DMS153 (cell line): ENCODE measurements around the gene RTL1.
A peak's percentile ranks its signal among the peaks of the same experiment; 100 is the strongest.

Source experiments
- DNase-seq: peaks from one replicate; lab custom pipeline; 2025; lab: John Stamatoyannopoulos, UW

Gene RTL1

DNA sequence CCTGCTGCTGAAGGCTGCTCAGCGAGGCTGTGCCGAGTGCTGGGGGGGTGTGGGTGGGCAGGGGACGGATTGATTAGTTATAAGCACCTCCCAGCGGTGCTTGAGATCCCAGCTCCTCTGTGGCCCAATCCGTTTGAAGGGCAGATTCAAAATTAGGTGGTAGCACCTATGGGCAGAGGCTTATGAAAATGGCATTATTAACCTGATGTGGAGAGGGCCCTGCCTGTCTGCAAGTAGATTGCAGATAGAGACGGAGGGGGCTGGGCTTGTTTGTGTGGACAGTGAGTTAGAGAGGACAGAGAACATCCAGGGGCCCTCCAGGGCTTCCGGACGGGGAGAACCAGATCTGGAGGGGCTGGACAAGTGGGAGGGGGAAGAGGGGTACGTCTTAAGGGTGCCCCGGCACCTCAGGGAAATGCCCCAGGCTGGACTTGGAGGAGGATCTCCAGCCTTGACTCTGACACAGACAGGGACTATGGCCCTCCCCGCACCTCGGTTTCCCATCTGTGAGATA is at the start of gene RTL1:
TSS of gene RTL1 (minus strand) at position 51 of the 514 bp plus-strand sequence. CDS start 18,934 bp downstream, outside the sequence.
- DNase-seq, result no peak

DNA sequence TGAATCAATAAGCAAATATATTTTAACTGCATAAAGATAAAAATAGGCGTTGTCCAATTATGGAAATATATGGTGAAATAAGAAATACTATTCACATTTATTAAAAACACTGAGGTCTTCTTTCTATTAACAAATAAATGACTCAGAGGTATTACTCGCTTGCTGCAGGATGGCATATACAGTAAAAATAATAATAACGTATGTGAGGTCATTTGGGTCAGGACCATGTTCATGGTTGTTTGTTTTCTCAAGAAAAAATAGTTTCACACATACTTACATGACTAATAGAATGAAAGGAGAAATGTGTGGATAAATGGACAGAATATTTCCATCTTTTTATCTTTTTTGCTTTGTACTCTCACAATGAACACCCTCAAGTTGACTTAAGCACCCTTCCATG is 46.5 kb upstream of the RTL1 start:
- DNase-seq, result no peak

DNA sequence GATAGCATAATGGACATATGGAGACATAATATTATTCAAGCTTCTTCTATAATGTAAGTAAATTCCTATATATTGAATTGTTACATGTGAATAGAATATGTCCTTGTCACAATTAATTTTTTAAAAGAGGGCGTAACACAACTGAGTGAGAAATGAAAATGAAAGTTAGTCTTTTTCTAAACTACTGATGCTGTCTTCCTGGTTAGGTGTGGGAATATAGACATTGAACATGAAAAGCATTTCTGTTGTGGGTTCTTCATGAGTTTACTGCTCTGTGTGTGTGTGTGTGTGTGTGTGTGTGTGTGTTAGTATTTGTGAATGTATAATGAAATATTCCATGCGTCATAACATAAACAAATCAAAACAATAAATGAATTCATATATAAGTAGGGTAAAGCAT is 40.5 kb upstream of the RTL1 start:
- no peak for DNase-seq

DNA sequence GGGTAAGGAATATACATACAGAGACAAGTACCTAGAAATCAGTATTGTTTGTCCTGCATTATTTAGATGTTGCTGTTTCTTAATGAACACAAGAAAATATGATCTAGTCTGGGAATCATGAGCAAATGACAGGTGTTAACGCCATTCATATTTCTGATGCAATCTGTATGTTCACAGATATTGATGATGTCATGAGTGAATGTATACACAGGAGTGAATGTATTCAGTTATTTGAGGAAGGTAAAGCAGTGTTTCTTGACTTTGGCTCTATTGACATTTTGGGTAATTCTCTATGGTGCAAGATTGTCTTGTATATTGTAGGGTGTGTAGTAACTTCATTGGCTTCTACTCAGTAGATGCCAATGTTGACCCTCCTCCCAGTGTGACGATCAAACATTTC is 26.7 kb upstream of the RTL1 start:
- no peak for DNase-seq

DNA sequence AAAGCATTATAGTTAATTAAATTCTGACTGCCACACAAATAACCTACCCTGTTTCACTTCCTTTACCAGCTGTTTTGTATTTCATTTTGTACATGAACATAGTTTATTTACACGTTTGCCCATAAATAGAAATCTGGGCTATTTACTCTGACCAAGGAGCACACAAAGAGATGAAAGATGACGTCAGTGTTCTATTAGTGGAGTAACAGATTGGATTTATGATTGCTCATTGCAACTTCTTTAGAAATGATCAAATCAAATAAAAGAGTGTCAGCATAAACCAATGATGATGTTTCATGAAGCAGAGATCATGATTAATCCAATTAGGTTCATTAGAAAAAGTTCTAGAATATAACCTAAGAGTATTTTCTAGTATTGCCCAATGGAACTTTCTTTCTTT is 12.0 kb upstream of the RTL1 start:
- DNase-seq, result no peak

DNA sequence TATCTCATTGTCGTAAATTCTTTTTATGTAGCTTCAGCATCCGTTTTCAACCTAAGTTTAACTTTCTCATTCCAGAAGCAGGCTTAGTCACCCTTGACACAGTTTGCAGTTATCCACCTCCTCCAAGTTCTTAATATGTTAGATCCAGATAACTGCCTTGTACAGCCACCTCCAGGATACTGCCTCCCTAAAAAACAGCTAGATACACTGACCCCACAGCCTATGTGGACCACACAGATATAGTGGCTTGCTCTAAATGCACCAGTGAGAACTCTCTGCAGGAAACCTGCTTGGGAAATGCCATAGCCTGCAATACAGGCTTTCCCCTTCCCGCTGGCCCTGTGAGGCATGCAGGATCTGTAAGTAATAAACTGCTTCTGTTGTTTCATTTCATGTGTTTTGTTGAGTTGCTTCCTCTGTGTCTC is 11.1 kb upstream of the RTL1 start:
- no peak for DNase-seq

DNA sequence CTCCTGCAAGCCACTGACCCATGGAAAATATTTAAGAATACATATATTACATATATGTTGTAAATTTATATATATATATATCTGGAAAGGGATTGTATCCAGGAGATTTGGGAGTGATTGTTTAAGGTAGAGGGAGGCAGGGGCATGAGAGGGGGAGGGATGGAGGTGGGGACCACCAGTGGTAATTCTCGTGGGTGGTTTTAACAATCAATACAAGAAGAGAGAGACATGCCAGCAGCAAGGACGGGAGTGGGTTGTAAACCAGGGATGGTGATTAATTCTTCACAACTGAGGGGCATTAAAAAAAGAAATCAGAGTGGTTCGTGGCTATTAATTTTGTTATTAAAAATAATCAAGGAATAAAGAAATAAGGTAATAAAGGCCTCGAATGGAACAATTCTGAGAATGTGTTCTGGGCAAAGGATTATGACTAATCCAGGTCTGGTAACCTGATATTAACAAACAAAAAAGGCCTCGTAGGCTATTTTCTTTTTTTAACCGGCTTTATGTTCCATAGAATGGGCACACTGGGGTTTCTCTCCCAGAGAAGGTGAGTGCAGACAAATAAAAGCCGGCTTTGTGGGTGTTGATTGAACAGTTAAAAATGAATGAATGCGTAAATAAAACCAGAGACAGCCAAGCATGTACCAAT is 8.3 kb upstream of the RTL1 start:
- DNase-seq, result peak; percentile 14

DNA sequence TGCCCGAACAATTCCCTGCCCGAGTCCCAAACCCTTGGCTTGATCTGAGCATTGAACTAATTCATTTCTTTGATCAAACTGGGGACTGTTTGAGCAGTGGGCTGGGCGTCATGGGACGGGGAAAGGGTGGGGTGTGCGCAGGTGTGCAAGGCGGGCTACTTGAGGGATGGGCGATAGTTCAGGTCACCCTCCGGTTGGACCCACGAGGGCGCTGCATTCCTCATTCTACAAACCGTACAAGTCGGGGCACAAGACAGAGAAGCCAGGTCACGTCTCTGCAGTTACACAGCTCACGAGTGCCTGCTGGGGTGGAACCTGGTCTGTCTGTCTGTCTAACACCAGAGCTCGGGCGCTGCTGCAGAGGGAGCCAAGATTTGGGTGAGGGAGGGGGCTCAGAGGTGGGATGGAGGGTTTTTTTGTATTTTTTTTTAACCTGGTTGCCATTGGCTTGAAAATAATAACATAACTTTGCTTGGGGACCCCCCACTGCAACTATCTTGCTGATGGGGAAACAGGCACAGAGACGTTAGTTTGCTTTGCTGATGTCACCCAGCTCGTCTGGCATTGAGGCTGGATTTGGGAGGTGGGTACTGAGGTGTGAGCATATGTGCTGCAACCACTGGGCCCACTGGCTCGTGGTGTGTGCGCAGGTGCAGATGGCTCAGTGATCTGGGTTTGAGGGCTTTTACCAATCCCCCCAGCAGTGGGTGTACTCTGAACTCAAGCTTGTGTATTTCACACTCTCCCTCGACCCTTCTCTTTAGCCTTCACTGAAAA is 7.6 kb upstream of the RTL1 start:
- no peak for DNase-seq

DNA sequence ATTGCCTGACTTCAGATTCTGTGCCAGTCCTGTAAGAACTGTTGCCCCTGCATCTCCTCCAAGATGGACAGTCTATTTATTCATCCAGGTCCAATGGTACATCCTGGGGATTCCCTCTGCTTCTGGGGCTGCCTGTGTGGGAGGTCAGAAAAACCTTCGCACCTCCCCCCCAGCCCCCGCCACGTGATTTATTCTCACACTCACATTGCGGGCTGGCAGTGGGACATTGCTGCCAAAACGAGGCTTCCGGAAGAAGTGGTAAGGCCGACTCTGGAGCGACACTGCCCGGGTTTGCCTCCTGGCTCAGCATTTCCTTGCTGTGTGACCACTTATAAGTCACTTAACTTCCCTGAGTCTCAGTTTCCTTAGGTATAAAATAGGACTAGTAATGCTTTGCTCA is 5.9 kb upstream of the RTL1 start:
- DNase-seq, result no peak

DNA sequence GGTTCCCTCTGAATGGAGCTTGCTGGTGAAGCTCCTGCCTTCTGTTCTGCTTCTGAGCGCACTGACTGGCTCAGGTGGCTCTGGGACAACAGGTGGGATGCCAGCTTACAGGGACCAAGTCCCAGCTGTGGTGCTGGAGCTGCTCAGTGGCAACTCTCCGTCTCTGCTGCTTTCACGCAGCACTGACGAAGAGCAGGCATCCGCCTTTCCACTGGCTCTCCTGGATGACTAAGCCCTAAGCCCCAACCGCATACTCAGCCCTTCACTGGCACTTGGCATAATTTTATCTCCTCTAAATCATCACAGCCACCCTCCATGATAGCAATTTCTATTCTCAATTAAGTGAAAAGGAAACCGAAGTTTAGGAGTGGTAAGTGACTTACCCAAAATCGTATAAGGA is 3.7 kb upstream of the RTL1 start:
- DNase-seq, result no peak

DNA sequence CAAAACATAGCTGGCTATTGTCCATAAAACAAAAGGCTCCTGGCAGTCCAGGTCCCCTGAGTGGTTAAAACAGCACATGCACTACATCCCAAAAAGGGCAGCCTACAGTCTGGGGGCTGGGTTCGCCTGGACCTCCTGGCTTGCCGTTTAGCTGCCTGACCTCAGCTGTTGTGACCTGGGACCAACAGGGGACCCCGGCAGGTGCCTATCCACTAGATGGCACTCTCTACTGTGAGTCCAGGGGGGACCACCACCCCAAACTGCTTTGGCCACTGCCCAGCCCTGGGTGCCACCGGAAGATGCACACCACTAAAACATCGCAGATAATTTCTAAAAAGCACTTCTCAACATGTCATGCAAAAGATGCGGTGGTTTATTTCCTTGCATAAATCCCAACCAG is 2.9 kb upstream of the RTL1 start:
- no peak for DNase-seq

DNA sequence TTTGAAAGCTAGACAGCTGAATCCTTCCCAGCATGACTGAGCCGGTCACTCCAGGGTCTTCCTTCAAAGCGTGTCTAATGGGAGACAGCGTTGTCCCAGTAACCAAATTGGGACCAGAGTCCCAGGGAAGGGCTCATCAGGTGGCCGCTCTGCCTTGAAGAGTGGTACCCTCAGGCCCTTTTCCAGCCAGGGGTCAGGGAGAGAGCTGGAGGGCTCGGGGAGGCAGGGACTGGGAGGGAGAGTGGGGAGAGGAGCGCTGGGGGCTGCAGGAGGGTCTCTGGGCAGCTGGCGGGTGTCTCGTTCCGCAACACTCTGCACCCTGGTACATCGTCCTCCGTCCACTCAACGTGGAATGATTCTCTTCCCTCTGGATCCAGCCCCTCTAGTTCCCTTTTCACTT is 1.6 kb upstream of the RTL1 start:
- DNase-seq, result no peak

DNA sequence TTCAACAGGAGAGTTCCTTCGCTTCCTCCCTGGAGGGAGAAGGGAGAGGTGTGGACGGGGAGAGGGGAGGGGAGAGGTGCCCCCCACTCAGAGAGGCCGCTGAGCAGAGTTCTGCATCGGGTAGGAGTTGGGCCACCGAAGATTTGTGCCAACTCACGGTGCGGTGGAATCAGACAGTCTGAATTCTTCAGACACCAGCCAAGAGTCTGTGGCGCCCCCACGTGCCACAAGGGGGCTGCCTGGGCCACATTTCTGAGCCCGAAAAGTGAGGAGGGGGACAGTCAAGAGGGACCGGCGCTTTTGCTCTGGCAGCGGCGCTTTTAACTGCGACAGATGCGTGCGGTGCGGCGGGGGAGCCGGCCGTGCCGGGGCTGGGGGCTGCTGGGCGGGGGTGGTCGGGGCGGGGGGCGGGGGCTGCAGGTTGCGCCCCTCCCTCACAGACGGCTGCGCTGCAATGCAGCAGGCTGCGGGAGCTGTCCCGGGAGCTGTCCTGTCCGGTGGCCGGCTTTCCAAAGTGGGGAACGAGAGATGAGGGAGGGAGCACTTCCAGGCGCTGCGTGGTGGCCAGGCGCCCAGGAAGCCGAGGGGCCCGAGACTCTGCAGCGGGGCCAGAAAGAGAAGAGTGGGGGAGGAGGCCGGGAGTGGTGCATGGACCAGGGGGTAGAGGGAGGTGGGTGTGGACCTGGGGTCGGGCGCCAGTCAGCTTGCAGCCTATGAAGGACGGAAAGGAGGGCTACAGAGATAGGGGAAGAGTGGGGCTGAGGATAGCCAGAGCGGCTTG is 975 bp upstream of the RTL1 start:
- DNase-seq, result no peak

DNA sequence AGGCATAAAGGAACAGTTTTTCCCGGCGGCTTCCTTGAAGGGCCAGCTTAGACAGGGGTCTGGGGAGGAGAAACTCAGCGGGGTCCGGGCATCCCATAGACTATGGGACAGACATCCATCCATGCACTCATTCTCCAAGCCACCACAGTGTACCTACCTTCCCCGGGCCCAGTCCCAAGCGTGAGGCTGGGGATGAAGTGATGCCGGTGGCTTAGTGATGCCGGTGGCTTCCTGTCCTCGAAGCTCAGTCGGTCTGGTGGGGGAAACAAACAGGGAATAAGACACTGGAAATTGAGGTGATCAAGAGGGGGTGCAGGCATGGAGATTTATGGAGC is 421 bp downstream of the RTL1 start:
- DNase-seq, result no peak

DNA sequence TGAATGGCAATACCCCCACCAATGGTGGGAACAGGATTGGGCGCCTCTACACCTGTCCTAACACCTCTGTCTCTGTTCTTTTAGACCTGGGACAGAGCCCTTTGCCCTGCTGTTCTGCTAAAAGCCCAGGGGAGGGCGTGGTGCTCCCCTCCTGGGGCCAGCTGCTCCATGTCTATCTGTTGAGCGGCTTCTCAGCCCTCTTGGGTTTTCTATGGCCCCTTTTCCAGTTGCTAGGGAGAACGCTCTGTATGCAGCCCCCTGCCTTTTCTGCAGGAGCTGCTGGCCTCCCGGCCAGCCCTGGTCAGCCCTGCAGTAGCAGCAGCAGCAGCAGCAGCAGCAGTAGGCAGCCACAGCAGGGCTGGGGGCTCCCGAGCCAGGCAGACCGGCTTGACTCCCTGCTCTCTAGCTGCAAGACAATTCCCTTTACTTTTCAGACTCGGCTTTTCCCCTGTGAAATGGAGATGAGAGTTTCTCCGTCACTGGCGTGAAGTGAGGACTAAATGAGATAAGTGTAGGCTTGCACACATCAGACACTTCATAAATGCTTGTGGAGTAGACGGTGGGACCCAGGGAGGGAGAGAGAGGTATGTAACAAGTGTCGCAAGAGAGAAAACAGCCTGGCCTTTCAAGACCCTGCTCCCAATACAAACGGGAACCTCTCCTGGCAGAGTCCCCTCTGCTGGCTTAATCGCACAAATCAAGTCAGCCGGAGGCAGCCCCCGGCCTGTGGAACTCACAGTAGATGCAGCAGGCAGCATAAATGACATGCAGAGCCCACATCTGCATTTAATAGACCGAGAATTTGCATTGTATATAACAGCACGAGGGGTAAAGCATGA is 1.0 kb downstream of the RTL1 start:
- DNase-seq, result no peak

DNA sequence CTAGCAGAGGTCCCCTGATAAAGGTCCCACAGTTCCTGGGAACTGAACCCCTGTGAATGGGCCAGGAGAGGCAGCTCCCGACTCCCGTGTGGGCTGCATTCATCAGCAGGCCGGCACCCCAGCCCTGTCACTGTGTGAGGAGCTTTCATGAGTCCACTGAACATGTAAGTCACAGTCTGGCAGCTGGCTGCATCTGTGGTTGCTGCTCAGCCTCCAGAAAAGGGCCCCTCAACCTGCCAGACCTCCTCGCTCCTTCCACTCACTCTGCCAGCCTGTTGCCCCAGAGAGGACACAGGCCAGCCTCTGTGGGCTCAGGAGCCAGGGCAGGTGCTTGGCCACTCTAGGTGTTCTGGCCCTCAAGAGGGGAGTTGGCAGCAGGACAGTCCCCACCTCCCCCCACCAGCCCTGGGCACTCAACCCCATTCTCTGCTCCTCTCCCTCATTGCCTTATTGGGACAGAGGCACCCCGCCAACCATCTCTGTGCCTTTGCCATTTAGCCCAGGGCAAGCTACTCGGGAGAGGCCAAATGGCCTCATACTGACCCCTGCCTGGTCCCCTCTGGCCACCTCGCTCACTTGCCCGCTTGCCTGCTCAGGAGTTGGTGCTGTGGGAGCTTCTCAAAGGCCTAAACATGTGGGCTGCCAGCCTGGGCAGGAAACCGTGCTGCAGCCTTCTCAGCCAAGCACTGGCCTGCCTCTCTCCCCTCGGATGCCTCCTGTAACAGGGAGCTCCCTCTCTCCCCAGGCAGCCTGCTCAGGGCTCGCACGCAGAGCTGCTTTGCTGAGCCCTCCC is 1.9 kb downstream of the RTL1 start:
- DNase-seq, result no peak

DNA sequence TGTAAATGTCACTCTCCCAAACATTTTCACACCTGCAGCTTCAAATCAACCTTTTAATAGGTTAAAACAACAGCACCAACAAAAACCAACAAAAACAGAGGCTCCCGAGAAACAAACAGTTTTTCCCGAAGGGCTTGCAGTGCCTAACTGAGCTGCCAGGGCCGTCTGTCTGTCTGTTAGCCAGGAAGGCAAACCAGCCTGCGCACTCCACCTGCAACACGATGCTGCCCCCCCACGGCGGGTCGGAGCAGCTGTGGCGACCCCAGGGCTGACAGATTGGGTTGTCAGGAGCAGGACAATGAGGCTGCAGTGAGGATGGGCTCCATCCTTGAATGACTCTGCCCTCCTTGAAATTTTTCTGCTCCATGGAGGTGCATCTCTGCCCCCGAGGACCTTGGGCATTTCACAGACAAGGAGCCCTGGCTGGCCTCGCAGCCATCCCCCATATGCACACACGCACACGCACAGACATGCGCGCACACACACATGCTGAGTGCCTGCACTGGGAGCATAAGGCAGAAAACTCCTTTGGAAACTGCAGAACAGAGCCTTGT is 2.6 kb downstream of the RTL1 start:
- peak; percentile 9 for DNase-seq

DNA sequence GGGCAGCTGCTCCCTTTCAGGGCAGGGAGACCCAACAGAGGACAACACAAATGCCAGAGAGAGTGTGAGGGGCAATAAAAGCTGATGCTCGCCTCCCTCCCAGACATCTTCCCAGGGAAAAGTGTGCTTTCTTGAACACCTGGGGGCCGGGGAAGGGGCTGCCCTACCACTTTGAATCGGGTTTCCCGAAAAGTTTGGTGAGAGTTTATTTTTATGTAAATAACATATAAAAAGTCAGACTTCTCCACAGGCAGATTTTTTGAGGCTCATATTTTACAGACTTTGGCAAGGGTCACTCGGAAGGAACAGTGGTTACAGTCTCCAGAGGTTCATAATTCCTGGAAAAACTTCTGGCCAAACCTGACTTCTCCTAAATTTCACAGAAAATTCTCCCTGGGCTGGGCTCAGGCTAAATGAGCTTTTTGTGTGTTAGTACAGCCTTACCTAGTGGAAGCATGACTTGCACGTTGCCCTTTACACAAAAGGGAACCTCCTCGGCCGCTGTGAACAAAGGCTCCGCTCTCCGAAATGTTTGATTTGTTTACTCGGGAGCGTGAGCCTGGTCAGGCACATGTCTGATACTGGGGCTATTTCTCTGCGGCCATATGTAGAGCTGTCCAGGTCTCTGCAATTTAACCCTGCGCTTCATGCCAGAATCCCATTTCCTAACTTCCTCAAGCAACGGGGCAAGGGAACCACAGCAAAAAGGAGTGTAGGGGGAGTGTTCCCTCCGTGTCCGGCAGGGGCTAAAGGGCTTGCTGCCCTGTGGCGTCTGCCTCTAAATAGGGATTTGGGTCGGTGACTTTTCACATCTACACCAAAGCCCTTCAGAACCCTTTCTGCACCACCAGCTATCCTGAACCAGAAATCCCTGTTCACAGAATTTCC is 3.4 kb downstream of the RTL1 start:
- DNase-seq, result peak; percentile 11

DNA sequence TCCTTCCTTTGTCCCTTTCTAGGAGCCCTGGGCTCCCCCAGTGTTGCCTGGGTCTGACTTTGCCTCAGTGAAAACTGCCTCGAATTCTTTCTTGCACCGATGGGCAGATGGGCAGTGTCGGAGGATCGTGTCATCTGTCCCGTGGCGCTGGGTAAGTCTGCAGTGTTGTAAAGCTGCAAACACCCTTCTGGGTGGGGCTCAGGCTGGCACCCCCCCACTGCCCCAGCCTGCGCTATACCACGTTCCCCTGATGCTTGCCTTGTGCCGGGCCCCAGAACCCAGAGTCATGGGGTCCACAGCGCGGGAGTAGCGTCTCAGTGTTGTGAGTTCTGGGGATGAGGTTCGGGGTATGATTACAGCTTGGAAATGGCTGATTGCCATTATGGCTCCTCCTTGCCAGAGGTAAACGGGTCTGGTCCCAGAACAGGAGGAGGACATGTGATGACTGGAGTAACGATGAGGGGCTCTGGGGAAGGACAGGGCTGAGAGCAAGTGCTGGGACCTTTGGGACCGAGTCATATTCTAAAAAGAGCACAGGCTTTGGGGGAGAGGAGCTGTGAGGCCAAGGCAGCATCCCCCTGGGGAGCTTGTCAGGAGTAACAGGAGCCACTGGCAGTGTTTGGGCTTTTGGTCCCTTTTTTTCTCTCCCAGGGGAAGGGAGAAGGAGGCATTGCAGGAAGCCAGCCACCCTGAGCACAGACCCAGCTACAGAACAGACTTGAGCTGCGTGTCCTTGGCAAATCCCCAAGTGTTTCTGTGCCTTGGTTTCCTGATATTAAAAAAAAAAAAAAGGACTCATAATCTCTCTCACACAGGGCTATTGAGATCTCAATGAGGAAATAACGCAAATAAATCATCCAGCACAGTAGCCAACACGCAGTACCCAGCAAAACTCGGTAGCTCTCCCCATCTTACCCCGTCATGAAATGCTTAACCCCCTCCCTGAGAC is 4.3 kb downstream of the RTL1 start:
- DNase-seq, result peak; percentile 46
